ENCODE results near the gene INPPL1. TPM values are rescaled to one million over a fixed set of nuclear protein-coding genes. Genes with fewer than 3 reads are reported as not detected.

The INPPL1 gene
- total and polyA plus RNA-seq, 10 donors: 28.2 to 177 (median 126) TPM

DNA sequence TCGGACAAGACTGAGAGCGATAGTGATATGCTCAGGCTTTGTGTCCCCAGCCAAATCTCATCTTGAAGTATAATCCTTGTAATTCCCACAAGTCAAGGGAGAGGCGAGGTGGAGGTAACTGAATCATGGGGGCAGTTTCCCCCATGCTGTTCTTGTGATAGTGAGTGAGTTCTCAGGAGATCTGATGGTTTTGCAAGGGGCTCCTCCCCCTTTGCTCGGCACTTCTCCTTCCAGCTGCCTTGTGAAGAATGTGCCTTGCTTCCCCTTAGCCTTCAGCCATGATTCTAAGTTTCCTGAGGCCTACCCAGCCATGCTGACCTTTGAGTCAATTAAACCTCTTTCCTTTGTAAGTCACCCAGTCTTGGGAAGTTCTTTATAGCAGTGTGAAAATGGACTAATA, 15.5 kb upstream of the INPPL1 start:
- Histone ChIP-seq H3K27me3 (replicated peaks in 1 of 7) (no peaks in the 10 kb centered on the region), H3K4me3 (peak overlapping the region in 3 of 8 donors; percentile 15 to 46 (median 33)), H3K27ac (peak overlapping the region in 4 of 8 donors; percentile 13 to 58 (median 49)), H3K4me1 (peaks cover 0 to 11% (median 0%) of the 10 kb centered on the region in 6 donors), H3K9me3 (peaks cover 3 to 23% (median 17%) of the 10 kb centered on the region in 8 donors), H3K36me3 (no peaks in the 10 kb centered on the region)
- 70 to 81% (median 72%) methylated on average over 4 of the region's 4 CpGs for WGBS, 5 donors
- TF ChIP-seq, protein P1, sequence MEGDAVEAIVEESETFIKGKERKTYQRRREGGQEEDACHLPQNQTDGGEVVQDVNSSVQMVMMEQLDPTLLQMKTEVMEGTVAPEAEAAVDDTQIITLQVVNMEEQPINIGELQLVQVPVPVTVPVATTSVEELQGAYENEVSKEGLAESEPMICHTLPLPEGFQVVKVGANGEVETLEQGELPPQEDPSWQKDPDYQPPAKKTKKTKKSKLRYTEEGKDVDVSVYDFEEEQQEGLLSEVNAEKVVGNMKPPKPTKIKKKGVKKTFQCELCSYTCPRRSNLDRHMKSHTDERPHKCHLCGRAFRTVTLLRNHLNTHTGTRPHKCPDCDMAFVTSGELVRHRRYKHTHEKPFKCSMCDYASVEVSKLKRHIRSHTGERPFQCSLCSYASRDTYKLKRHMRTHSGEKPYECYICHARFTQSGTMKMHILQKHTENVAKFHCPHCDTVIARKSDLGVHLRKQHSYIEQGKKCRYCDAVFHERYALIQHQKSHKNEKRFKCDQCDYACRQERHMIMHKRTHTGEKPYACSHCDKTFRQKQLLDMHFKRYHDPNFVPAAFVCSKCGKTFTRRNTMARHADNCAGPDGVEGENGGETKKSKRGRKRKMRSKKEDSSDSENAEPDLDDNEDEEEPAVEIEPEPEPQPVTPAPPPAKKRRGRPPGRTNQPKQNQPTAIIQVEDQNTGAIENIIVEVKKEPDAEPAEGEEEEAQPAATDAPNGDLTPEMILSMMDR (IDR thresholded peaks at IDR 0.05 in 8 of 11, conservative IDR thresholded peaks at IDR 0.05 in 3 of 11): no peak
- TF ChIP-seq POLR2AphosphoS5 (IDR thresholded peaks at IDR 0.05): peak in 1 of 3 donors; percentile 47
- intact Hi-C loops (cut with DNase I; ENCODE audit: low total_unique reads): no loop called here
- no peak for DNase-seq

DNA sequence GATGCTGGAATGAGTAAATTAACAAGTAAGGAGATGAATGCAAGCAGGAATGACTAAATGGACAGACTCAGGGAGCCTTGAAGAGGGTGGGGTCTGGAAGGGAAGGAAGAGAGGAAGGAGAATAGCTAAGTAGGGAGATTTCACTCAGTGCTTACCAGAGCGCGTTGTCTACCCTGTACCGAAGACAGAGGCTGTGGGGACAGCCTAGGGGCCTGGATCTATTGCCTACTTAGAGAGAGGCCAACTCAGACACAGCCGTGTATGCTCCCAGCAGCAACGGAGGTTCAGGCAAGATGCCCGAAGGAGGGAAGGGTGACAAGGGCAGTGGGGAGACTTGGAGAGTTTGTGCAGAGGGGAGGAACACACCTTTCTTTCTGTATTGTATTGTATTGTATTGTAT, 7.9 kb upstream of the INPPL1 start, which contains the start of gene FOLR2:
FOLR2 (plus strand) TSS at position 157 of the 400 bp plus-strand sequence. CDS start 1,791 bp downstream, outside the sequence.
- intact Hi-C loops (cut with DNase I; ENCODE audit: low total_unique reads): no loop called here
- no peaks in the 10 kb centered on the region for H3K36me3 ChIP-seq
- peak within 1 kb of the TSS in 1 of 8 donors; percentile 11 for H3K4me3 ChIP-seq
- no peaks in the 10 kb centered on the region for H3K9me3 ChIP-seq
- H3K27ac ChIP-seq: peak within 1 kb of the TSS in 4 of 8 donors; percentile 28 to 66 (median 64)
- DNase-seq: no peak
- 57 to 77% (median 68%) methylated on average over 6 of the region's 6 CpGs for WGBS, 5 donors
- peaks cover 0 to 35% (median 17%) of the 10 kb centered on the region in 6 donors for H3K4me1 ChIP-seq
- TF ChIP-seq POLR2A (IDR thresholded peaks at IDR 0.05): no peak
- TF ChIP-seq, protein P1 (IDR thresholded peaks at IDR 0.05 in 8 of 11, conservative IDR thresholded peaks at IDR 0.05 in 3 of 11): no peak
- no peak for TF ChIP-seq POLR2AphosphoS5 (IDR thresholded peaks at IDR 0.05)
- peaks cover 0 to 6% (median 0%) of the 10 kb centered on the region in 7 donors for H3K27me3 ChIP-seq (replicated peaks in 1 of 7)

DNA sequence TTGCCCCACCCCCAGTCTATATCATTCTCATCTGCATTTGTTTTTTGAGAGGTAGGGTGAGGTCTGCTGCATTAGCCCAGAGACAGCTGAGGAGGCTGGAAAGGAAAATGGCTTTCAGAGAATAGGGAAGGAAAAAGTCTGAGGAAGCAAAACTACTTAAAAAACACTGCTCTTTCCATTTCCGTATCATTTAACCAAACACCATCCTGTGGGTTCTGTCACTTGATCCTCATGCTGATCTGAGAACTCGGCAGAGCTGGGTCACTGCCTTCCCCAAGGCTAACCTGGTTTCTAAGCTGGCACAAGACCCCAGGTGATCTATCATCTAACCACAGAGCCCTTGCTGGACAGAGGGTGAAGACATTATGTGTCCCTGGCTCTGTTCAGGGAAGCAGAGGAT, 6.7 kb upstream of the INPPL1 start:
- 5 to 19% (median 12%) methylated on average over 2 of the region's 2 CpGs for WGBS, 5 donors
- Histone ChIP-seq H3K9me3 (no peaks in the 10 kb centered on the region), H3K27ac (peak overlapping the region in 4 of 8 donors; percentile 28 to 66 (median 64)), H3K4me1 (peaks cover 6 to 47% (median 29%) of the 10 kb centered on the region in 6 donors), H3K27me3 (replicated peaks in 1 of 7) (peaks cover 0 to 6% (median 0%) of the 10 kb centered on the region in 7 donors), H3K36me3 (no peaks in the 10 kb centered on the region), H3K4me3 (no peak overlapping the region)
- no peak for DNase-seq
- TF ChIP-seq POLR2A (IDR thresholded peaks at IDR 0.05): no peak
- TF ChIP-seq POLR2AphosphoS5 (IDR thresholded peaks at IDR 0.05): peak in 1 of 3 donors; percentile 10
- TF ChIP-seq, protein P1 (IDR thresholded peaks at IDR 0.05 in 8 of 11, conservative IDR thresholded peaks at IDR 0.05 in 3 of 11): no peak
- intact Hi-C loops (cut with DNase I; ENCODE audit: low total_unique reads): no loop called here

DNA sequence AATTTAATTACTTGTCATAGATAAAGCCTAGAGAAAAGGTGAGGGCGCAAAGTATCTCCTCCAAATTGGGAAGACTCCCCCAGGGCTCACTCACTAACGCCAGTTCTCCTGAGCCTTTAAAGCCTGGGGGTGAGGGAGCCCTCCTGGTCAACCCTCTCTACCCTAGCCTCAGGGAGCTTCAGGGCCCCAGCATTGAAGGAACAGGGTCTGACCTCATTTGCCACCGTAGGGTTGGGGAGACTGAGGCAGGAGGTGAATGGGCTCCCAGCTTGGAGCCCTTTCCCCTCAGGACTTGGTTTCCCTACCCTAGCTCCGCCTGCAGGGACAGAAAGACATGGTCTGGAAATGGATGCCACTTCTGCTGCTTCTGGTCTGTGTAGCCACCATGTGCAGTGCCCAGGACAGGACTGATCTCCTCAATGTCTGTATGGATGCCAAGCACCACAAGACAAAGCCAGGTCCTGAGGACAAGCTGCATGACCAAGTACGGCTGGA, 6.3 kb upstream of the INPPL1 start:
- Histone ChIP-seq H3K4me1 (peaks cover 6 to 50% (median 31%) of the 10 kb centered on the region in 6 donors), H3K9me3 (no peaks in the 10 kb centered on the region), H3K36me3 (no peaks in the 10 kb centered on the region), H3K4me3 (no peak overlapping the region), H3K27ac (peak overlapping the region in 4 of 8 donors; percentile 28 to 66 (median 64)), H3K27me3 (replicated peaks in 1 of 7) (peaks cover 0 to 6% (median 0%) of the 10 kb centered on the region in 7 donors)
- TF ChIP-seq, protein P1 (IDR thresholded peaks at IDR 0.05 in 8 of 11, conservative IDR thresholded peaks at IDR 0.05 in 3 of 11): no peak
- no peak for TF ChIP-seq POLR2AphosphoS5 (IDR thresholded peaks at IDR 0.05)
- no peak for TF ChIP-seq POLR2A (IDR thresholded peaks at IDR 0.05)
- WGBS, 5 donors: 88 to 93% (median 91%) methylated on average over 4 to 5 of the region's 5 CpGs
- intact Hi-C loops (cut with DNase I; ENCODE audit: low total_unique reads): no loop called here
- no peak for DNase-seq
